Spinal cord (tissue), 10 donors: ENCODE data around the gene AGT. TPM values are rescaled to one million over a fixed set of nuclear protein-coding genes. Genes with fewer than 3 reads are reported as not detected.

Source experiments
- DNase-seq, 6 donors: peaks; one replicate each; pipeline versions ENCODE4 v3.0.0 to v3.0.0-alpha.2; 2013 to 2015; ENCODE audit warnings: low spot score in 6 of 6, low read depth in 4 of 6
- H3K27ac ChIP-seq: one replicate; pipeline ENCODE4 v1.5.1; 2013; ENCODE audit warnings: low read depth, low read length, control low read depth
- H3K27me3 ChIP-seq: one replicate; pipeline ENCODE4 v1.6.1; 2013; ENCODE audit warnings: low read length; ENCODE audit not compliant: control insufficient read depth, insufficient read depth
- H3K36me3 ChIP-seq: one replicate; pipeline ENCODE4 v1.6.1; 2013; ENCODE audit warnings: low read length; ENCODE audit not compliant: control insufficient read depth, insufficient read depth
- H3K4me1 ChIP-seq: one replicate; pipeline ENCODE4 v1.6.1; 2013; ENCODE audit warnings: low read length; ENCODE audit not compliant: control insufficient read depth, insufficient read depth
- H3K4me3 ChIP-seq: one replicate; pipeline ENCODE4 v1.5.1; 2013; ENCODE audit warnings: low read depth, low read length, control low read depth
- H3K9me3 ChIP-seq: one replicate; pipeline ENCODE4 v1.6.1; 2013; ENCODE audit warnings: low read length; ENCODE audit not compliant: control insufficient read depth, insufficient read depth
- WGBS: methylation state at CpG from one replicate; pipeline ENCODE4 v1.1.5; 2013; ENCODE audit warnings: missing lambda C conversion rate; ENCODE audit not compliant: insufficient coverage; 5-methylcytosine and 5-hydroxymethylcytosine counted together
- polyA plus RNA-seq, 2 donors: library from polyadenylated mRNA; unstranded; fragments of 120-200 nt; gene quantifications; one replicate each; pipeline ENCODE4 v1.2.1, GENCODE V29; 2013; ENCODE audit not compliant: insufficient read length in 2 of 2
- total RNA-seq, 2 donors: library from RNA; depleted of rRNA in 1 of 2; stranded (reverse); fragments of 120-200 nt in 1 of 2; fragments of >200 nt in 1 of 2; gene quantifications; one replicate each; pipeline versions ENCODE4 v1.2.3 to v1.2.4, GENCODE V29; 2013 to 2014
- donor health status: healthy.

The AGT gene
- total and polyA plus RNA-seq, 4 donors, result 155 to 452 (median 249) TPM

DNA sequence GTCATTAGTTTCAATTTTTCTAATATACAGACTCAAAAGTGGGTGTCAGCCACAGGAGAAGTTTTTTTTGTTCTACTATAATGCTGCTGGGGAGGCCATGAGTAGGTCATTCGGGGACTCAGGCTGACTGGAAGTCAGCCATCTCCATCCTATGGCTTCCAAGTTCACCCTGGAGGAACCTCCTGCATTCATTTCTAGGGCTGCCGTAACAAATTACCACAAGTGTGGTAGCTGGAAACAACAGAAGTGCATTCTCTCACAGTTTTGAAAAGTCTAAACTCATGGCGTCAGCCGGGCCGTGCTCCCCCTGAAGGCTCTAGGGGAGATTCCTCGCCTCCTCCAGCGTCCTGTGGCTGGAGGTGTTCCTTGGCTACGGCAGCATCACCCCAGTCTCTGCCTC lies 17.7 kb downstream of the AGT start:
- WGBS, result 32% methylated on average over 8 of the region's 8 CpGs
- H3K27ac ChIP-seq, result peak overlapping the region; percentile 50

DNA sequence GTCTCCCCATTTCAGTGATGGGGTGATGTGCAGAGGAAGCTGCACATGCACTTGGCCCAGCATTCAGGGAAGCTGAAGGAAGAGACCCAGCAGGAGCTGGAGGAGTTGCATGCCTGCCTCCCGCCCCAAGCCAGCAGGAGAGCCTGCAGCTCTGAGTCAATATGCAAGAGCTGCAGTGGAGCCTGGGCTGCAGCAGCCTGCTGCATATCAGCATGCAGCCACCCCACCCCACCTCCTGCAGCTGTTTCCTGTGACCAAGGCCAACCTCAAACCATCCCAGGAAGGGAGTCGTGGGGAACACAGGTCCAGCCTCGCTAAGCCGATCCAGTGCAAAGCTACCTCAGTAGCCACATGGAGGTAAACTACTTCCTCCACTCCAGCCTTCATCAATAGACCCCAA lies 18.9 kb downstream of the AGT start:
- no peaks in the 10 kb centered on the region for H3K9me3 ChIP-seq
- 85% methylated on average over 1 of the region's 4 CpGs for WGBS
- no peaks in the 10 kb centered on the region for H3K27me3 ChIP-seq
- no peak overlapping the region for H3K4me3 ChIP-seq
- H3K36me3 ChIP-seq, result peaks cover 25% of the 10 kb centered on the region
- no peak for DNase-seq
- H3K4me1 ChIP-seq, result peaks cover 47% of the 10 kb centered on the region
- no peak overlapping the region for H3K27ac ChIP-seq

More for the DNA sequence above, 17.7 kb downstream of the AGT start:
- no peaks in the 10 kb centered on the region for H3K27me3 ChIP-seq
- H3K9me3 ChIP-seq, result no peaks in the 10 kb centered on the region
- peaks cover 20% of the 10 kb centered on the region for H3K36me3 ChIP-seq
- peak in 2 of 6 donors; percentile 41 to 54 for DNase-seq
- H3K4me3 ChIP-seq, result no peak overlapping the region
- peaks cover 45% of the 10 kb centered on the region for H3K4me1 ChIP-seq

DNA sequence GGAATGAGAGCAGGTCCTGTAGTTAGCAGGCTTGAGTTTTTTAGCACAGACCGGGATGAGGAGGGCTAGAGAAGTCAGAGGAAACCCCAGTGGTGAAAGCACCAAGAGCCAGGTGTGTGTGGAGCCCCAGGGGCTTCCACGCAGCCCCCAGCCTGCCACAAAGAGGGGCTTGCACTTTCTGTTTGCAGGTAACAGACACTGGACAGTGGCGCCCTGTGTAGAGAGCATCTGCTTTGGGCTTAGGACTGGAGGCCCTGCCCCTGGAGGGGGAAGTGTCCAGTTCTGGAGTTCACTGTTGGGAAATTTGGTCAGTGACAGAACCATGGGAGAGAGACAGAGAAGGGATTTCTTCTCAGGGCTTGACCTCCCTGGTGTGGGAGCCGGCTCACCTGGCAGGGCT lies 19.5 kb downstream of the AGT start:
- DNase-seq, result no peak
- Histone ChIP-seq H3K36me3 (peaks cover 30% of the 10 kb centered on the region), H3K27ac (peak overlapping the region; percentile 85)

DNA sequence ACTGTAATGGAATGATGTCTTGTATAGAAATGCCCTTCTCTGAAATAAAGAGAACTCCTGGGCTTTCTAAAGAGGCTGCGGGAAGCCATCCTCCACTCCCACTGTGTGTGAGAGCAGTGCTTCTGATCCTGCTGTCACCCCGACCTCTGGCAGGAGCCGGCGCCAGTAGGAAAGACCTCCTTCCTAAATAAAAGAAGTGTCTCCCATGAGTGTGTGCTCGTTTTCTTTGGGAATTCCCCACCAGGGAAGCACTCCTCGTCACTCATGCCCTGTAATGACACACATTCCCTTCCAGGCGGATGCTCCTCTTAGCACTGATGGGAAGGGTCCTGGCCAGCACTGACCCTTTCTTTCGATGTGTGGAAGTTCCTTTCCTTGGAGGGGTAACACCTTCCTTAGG lies 20.1 kb downstream of the AGT start:
- H3K9me3 ChIP-seq, result no peaks in the 10 kb centered on the region
- H3K4me3 ChIP-seq, result no peak overlapping the region
- peaks cover 32% of the 10 kb centered on the region for H3K36me3 ChIP-seq
- no peaks in the 10 kb centered on the region for H3K27me3 ChIP-seq
- peak in 2 of 6 donors; percentile 24 to 50 for DNase-seq
- peak overlapping the region; percentile 85 for H3K27ac ChIP-seq
- WGBS, result 50% methylated on average over 5 of the region's 8 CpGs
- H3K4me1 ChIP-seq, result peaks cover 47% of the 10 kb centered on the region

More for the DNA sequence above, 19.5 kb downstream of the AGT start:
- WGBS, result 95% methylated on average over 4 of the region's 4 CpGs
- Histone ChIP-seq H3K27me3 (no peaks in the 10 kb centered on the region), H3K9me3 (no peaks in the 10 kb centered on the region), H3K4me1 (peaks cover 47% of the 10 kb centered on the region), H3K4me3 (no peak overlapping the region)

DNA sequence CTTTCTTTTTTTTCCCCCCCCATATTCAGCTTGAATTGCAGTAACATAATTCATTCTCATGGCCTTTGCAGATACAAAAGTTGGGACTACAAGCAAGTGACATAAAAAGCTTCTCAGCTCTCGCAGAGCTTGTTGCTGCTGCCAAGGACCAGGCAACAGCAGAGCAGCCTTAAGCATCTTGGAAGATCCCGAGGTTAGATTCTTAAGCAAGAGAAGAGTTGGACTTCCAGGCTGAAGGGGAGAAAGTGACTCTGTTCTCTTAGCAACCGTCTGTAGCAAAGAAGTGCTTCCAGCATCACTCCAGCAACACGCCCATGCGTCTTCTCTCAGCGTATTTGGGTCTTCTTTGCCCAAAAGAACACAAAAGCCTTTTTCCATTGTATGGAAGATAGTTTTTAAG lies 20.7 kb downstream of the AGT start:
- WGBS, result no CpG with 5 or more reads among the region's 6 CpGs
- H3K36me3 ChIP-seq, result peaks cover 32% of the 10 kb centered on the region
- no peak overlapping the region for H3K4me3 ChIP-seq
- peak overlapping the region; percentile 85 for H3K27ac ChIP-seq
- no peaks in the 10 kb centered on the region for H3K27me3 ChIP-seq
- no peaks in the 10 kb centered on the region for H3K9me3 ChIP-seq
- peaks cover 47% of the 10 kb centered on the region for H3K4me1 ChIP-seq
- peak in 3 of 6 donors; percentile 54 to 82 (median 79) for DNase-seq

DNA sequence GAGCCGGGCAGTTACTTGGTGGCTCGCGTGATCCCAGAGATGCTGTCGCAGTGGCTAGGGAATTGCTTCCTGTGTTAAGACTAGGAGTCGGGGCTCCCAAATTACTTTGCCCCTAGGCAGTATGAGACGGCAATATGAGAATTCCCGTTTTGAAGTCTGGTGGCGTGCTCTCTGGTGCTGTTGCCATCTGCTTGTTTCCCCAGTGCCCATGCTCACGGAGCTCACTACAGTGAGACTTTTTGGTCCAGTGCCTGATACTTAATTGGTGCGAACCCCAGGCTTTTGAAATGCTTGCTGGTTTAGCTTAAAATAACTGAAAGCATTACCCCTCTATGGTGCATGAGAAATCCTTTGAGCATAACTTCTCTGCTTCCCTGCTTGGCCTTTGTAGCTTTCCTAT lies 22.3 kb downstream of the AGT start:
- Histone ChIP-seq H3K4me1 (peaks cover 38% of the 10 kb centered on the region), H3K27me3 (no peaks in the 10 kb centered on the region), H3K36me3 (peaks cover 38% of the 10 kb centered on the region), H3K27ac (peak overlapping the region; percentile 85), H3K4me3 (no peak overlapping the region), H3K9me3 (no peaks in the 10 kb centered on the region)
- peak in 2 of 6 donors; percentile 49 to 57 for DNase-seq
- WGBS, result 57% methylated on average over 9 of the region's 10 CpGs

DNA sequence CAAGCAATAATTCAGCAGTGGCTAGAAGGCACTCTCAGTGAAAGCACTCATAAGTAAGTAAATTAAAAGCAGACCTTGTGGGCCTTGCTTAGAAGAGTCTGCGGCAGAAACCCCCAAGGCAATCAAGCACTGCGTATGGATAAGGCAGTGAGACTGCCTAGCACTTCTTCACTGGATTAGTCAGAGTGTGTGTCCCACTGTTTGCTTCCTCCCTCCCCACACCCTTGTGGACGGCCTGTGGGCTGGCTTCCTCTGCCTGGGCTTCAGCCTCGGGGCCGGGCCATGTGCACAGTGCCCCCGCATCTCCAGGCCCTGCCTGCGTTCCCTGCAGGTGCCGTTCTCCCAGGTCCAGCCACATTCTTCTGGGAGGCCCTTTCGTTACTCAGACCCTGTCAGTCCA lies 23.8 kb downstream of the AGT start:
- no peak overlapping the region for H3K27ac ChIP-seq
- no peak overlapping the region for H3K4me3 ChIP-seq
- DNase-seq, result no peak
- WGBS, result 84% methylated on average over 6 of the region's 9 CpGs
- H3K9me3 ChIP-seq, result no peaks in the 10 kb centered on the region
- H3K36me3 ChIP-seq, result peaks cover 42% of the 10 kb centered on the region
- no peaks in the 10 kb centered on the region for H3K27me3 ChIP-seq
- H3K4me1 ChIP-seq, result peaks cover 26% of the 10 kb centered on the region

DNA sequence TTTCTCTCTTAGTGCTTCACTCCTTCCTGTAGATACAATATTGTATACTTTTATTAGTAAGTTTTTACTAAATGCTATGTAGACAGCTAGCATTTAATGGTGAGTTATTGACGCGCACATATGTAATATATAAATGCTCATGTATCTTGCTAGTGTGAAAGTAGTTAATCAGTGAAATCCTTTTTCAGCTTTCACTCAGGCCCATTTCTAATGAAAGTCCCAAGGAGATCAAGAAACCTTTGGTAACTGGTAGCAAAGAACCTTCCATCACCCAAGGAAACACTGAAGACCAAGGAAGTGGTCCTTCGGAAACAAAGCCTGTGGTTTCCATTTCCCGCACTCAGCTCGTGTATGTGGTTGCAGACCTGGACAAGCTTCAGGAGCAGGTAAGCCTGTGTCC lies 27.2 kb downstream of the AGT start:
- Histone ChIP-seq H3K36me3 (peaks cover 39% of the 10 kb centered on the region), H3K27me3 (no peaks in the 10 kb centered on the region), H3K27ac (no peak overlapping the region), H3K4me3 (no peak overlapping the region), H3K4me1 (peaks cover 19% of the 10 kb centered on the region), H3K9me3 (no peaks in the 10 kb centered on the region)
- no peak for DNase-seq
- no CpG with 5 or more reads among the region's 5 CpGs for WGBS

DNA sequence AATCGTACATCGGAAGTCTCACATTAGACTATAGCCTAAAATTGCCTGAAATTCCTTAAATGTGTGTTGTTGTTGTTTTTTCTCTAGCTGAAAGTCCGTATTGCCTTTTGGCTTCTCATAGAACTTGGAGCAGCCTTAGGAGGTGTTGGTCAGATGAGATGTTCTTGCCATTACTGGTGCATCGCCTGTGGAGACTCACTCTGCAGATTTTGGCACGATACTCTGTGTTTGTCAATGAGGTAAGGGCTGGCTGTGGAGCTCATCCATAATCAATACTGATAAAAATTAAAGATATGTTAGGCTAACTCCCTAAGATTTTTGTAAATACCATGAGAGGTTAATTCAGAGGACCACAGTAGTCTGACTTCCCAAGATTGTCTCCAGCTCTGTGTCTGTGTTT lies 28.9 kb downstream of the AGT start:
- no peak overlapping the region for H3K27ac ChIP-seq
- H3K27me3 ChIP-seq, result no peaks in the 10 kb centered on the region
- DNase-seq, result no peak
- no peaks in the 10 kb centered on the region for H3K9me3 ChIP-seq
- 100% methylated on average over 2 of the region's 5 CpGs for WGBS
- H3K4me3 ChIP-seq, result no peak overlapping the region
- peaks cover 32% of the 10 kb centered on the region for H3K36me3 ChIP-seq
- H3K4me1 ChIP-seq, result peaks cover 16% of the 10 kb centered on the region

DNA sequence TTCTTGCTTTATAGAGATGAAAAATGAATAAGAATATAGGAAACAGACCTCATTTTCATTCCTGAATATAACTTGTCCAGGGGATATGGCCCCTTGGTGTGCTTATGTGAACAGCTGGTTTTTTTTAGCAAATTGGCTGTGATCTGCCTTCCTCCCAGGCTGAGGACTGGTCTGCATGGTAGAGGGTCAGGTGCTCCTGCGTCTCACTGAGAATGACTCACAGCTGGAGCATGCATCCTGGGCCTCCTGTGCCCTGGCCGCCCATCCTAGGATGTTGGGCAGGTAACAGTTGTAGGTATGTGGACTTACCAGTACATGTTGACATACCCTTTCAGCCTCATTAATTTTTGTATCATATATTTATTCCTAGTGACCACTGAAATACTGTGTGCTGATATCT lies 29.8 kb downstream of the AGT start:
- H3K4me3 ChIP-seq, result no peak overlapping the region
- H3K36me3 ChIP-seq, result peaks cover 27% of the 10 kb centered on the region
- no peak overlapping the region for H3K27ac ChIP-seq
- H3K27me3 ChIP-seq, result no peaks in the 10 kb centered on the region
- no CpG with 5 or more reads among the region's 2 CpGs for WGBS
- H3K4me1 ChIP-seq, result peaks cover 16% of the 10 kb centered on the region
- H3K9me3 ChIP-seq, result no peaks in the 10 kb centered on the region
- DNase-seq, result no peak
